ENCODE data around the gene DHRS11.
"Not testable (repeated sequence)": the region's sequence is repeated elsewhere in the genome, so short reads cannot be mapped to it uniquely, and the experiment has no call there.

Gene DHRS11

GRCh38 chr17:36594626-36595401 lies 3.1 kb downstream of the DHRS11 start:
- DNase-seq: no peak

GRCh38 chr17:36597226-36597625 lies 5.5 kb downstream of the DHRS11 start:
- DNase-seq: no peak

- DNase-seq: no peak
Measured at GRCh38 chr17:36597866-36598777, 6.4 kb downstream of the DHRS11 start.

GRCh38 chr17:36598951-36599401 lies 7.3 kb downstream of the DHRS11 start:
- no peak for DNase-seq

GRCh38 chr17:36599546-36600250 lies 8.0 kb downstream of the DHRS11 start:
- DNase-seq: no peak

GRCh38 chr17:36600465-36600864 lies 8.8 kb downstream of the DHRS11 start:
- DNase-seq: no peak

- peak; percentile 34 for DNase-seq
Measured at GRCh38 chr17:36600936-36601302, 9.2 kb downstream of the DHRS11 start.

- peak; percentile 86 for DNase-seq
Measured at GRCh38 chr17:36601303-36602029, 9.8 kb downstream of the DHRS11 start, which contains the start of gene MRM1. TSS of gene MRM1 (plus strand) at chr17:36601583. CDS start at chr17:36601811, 228 bp downstream.

GRCh38 chr17:36602030-36602748 lies 10.5 kb downstream of the DHRS11 start:
- no peak for DNase-seq

- DNase-seq: peak; percentile 74
Measured at GRCh38 chr17:36602924-36603384, 11.3 kb downstream of the DHRS11 start.

- DNase-seq: not testable (repeated sequence)
Measured at GRCh38 chr17:36605028-36605427, 13.3 kb downstream of the DHRS11 start.

GRCh38 chr17:36608280-36608679 lies 16.6 kb downstream of the DHRS11 start:
- DNase-seq: no peak

- no peak for DNase-seq
Measured at GRCh38 chr17:36608794-36609497, 17.3 kb downstream of the DHRS11 start.

- DNase-seq: no peak
Measured at GRCh38 chr17:36609498-36609862, 17.8 kb downstream of the DHRS11 start.

- DNase-seq: no peak
Measured at GRCh38 chr17:36610474-36610873, 18.8 kb downstream of the DHRS11 start.

GRCh38 chr17:36611345-36612072 lies 19.8 kb downstream of the DHRS11 start:
- DNase-seq: no peak

- no peak for DNase-seq
Measured at GRCh38 chr17:36612323-36612722, 20.6 kb downstream of the DHRS11 start.

- DNase-seq: no peak
Measured at GRCh38 chr17:36613155-36613554, 21.5 kb downstream of the DHRS11 start.

- no peak for DNase-seq
Measured at GRCh38 chr17:36614081-36614480, 22.4 kb downstream of the DHRS11 start.

- no peak for DNase-seq
Measured at GRCh38 chr17:36614933-36615332, 23.3 kb downstream of the DHRS11 start.

Data from effector CD8-positive, alpha-beta T cell (primary cell).